Measurements from ENCODE around the gene GEMIN8. TPM values are rescaled to one million over a fixed set of nuclear protein-coding genes. Genes with fewer than 3 reads are reported as not detected.

Gene GEMIN8
- total RNA-seq, 1 experiment from 2014 or later = 14.8 TPM

DNA sequence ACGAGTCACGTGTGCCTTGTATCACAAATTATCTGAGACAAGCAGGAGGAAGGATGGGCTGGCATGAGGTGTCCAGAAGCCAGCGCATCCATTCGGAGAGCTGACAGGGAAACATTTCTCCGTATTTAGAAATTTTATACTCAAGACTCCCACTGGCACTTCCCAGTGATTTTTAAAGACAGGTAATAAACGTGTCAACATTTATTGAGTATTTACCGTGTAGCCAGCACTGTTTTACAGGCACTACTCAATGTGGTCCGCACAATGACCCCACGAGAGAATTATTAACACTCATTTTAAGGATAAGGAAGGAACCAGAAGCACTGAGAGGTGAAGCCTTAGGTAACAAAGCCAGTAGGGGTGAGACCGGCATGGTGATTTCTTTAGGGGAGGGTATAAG, 23.2 kb downstream of the GEMIN8 start:
- Histone ChIP-seq H3K79me2 (ENCODE audit: insufficient read depth, low read length) (no peaks in the 10 kb centered on the region), H2BK20ac (ENCODE audit: low read depth, low read length, poor library complexity, severe bottlenecking) (no peak overlapping the region), H3K56ac (ENCODE audit: insufficient read length, low read depth, low read length) (no peak overlapping the region), H3K27ac (ENCODE audit: insufficient read length, low read depth, low read length) (no peak overlapping the region), H3K4me2 (ENCODE audit: insufficient read depth, insufficient read length, low read length) (no peak overlapping the region), H3K23ac (ENCODE audit: insufficient read length, low read depth, low read length) (no peak overlapping the region), H2AFZ (ENCODE audit: low read length) (no peak overlapping the region), H3T11ph (ENCODE audit: low read length) (no peak overlapping the region), H2AK5ac (ENCODE audit: insufficient read length, low read length) (no peak overlapping the region), H3K9ac (ENCODE audit: extremely low read depth, insufficient read length, low read length) (no peak overlapping the region), H3K4me1 (ENCODE audit: insufficient read depth, low read length) (no peaks in the 10 kb centered on the region), H3K14ac (ENCODE audit: insufficient read depth, low read length) (no peak overlapping the region), H2BK12ac (ENCODE audit: insufficient read length, low read depth, low read length) (no peak overlapping the region), H2BK15ac (ENCODE audit: low read depth, low read length) (no peak overlapping the region), H3K4ac (ENCODE audit: low read depth, low read length) (no peak overlapping the region), H3K18ac (ENCODE audit: insufficient read length, low read depth, low read length) (no peak overlapping the region), H4K5ac (ENCODE audit: insufficient read length, low read depth, low read length) (no peak overlapping the region), H3K23me2 (ENCODE audit: insufficient read length, low read depth, low read length, poor library complexity, severe bottlenecking) (no peaks in the 10 kb centered on the region), H2BK120ac (ENCODE audit: low read depth, low read length, poor library complexity, severe bottlenecking) (no peak overlapping the region), H4K8ac (replicated peaks; ENCODE audit: insufficient read length, low read depth, low read length) (no peak overlapping the region), H3K79me1 (ENCODE audit: insufficient read depth, low read depth, low read length, poor library complexity, severe bottlenecking) (no peaks in the 10 kb centered on the region), H3K27me3 (ENCODE audit: insufficient read depth, low read length) (no peaks in the 10 kb centered on the region), H2BK5ac (ENCODE audit: insufficient read length, low read length) (no peak overlapping the region), H4K20me1 (ENCODE audit: control insufficient read depth, insufficient read depth, insufficient read length) (no peaks in the 10 kb centered on the region), H4K91ac (ENCODE audit: insufficient read length, low read depth, low read length) (no peak overlapping the region), H3K9me3 (ENCODE audit: control insufficient read depth, low read depth, low read length) (peaks cover 5% of the 10 kb centered on the region)
- TF ChIP-seq, protein P1, sequence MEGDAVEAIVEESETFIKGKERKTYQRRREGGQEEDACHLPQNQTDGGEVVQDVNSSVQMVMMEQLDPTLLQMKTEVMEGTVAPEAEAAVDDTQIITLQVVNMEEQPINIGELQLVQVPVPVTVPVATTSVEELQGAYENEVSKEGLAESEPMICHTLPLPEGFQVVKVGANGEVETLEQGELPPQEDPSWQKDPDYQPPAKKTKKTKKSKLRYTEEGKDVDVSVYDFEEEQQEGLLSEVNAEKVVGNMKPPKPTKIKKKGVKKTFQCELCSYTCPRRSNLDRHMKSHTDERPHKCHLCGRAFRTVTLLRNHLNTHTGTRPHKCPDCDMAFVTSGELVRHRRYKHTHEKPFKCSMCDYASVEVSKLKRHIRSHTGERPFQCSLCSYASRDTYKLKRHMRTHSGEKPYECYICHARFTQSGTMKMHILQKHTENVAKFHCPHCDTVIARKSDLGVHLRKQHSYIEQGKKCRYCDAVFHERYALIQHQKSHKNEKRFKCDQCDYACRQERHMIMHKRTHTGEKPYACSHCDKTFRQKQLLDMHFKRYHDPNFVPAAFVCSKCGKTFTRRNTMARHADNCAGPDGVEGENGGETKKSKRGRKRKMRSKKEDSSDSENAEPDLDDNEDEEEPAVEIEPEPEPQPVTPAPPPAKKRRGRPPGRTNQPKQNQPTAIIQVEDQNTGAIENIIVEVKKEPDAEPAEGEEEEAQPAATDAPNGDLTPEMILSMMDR (conservative IDR thresholded peaks at IDR 0.05) = no peak
- Mint-ChIP-seq H3K9me3 (peaks cover 25 to 29% of the 10 kb centered on the region in 2 experiments), H3K36me3 (ENCODE audit: insufficient read depth in 1 of 3, low read depth in 3 of 3) (peaks cover 6 to 21% (median 12%) of the 10 kb centered on the region in 3 experiments; a peak in 6 of 7 replicates), H3K27ac (no peak overlapping the region), H3K4me1 (no peaks in the 10 kb centered on the region), H3K4me3 (no peak overlapping the region), H3K27me3 (ENCODE audit: low read depth) (no peaks in the 10 kb centered on the region; the same call in 1 of the 2 replicates)
- no CpG with 5 or more reads among the region's 10 CpGs for WGBS (ENCODE audit: extremely low coverage, insufficient read length, low lambda C conversion rate)
- DNase-seq = no peak

Data from H9 (cell line).